GM23338 (cell line): ENCODE results near the gene ASB5. TPM values are rescaled to one million over a fixed set of nuclear protein-coding genes. Genes with fewer than 3 reads are reported as not detected.

Source experiments
- ATAC-seq: fragments of 200-7000 bp; cut with Tn5 transposase; 3 replicates; pipeline ENCODE4 v1.9.1; 2020
- DNase-seq: peaks from one replicate; pipeline ENCODE4 v3.0.0-alpha.2; 2015; ENCODE audit warnings: low spot score
- H2AFZ ChIP-seq: fragments of 200-600 bp; sonication (generic); 2 replicates; pipeline ENCODE4 v1.8.0; 2016; ENCODE audit warnings: antibody characterized with exemption, mild to moderate bottlenecking, moderate library complexity
- H3F3A ChIP-seq: fragments of 200-600 bp; sonication (generic); replicated peaks from 2 replicates; pipeline ENCODE4 v1.8.0; 2017; ENCODE audit warnings: antibody characterized with exemption, mixed run types, low read depth
- H3K27ac ChIP-seq: fragments of 200-600 bp; sonication (generic); 2 replicates; pipeline ENCODE4 v1.6.1; 2016; ENCODE audit warnings: low read depth
- H3K27me3 ChIP-seq: fragments of 200-600 bp; sonication (generic); 2 replicates; pipeline ENCODE4 v1.8.0; 2016; ENCODE audit warnings: mild to moderate bottlenecking, mixed run types, moderate library complexity; ENCODE audit not compliant: insufficient read depth
- H3K36me3 ChIP-seq: fragments of 200-600 bp; sonication (generic); 2 replicates; pipeline ENCODE4 v1.8.0; 2016; ENCODE audit warnings: mild to moderate bottlenecking; ENCODE audit not compliant: insufficient read depth
- H3K4me1 ChIP-seq: fragments of 200-600 bp; sonication (generic); 2 replicates; pipeline ENCODE4 v1.8.0; 2016; ENCODE audit warnings: mild to moderate bottlenecking, moderate library complexity; ENCODE audit not compliant: insufficient read depth
- H3K4me2 ChIP-seq: fragments of 200-600 bp; sonication (generic); 2 replicates; pipeline ENCODE4 v1.7.1; 2017; ENCODE audit warnings: mixed run types
- H3K4me3 ChIP-seq: fragments of 200-600 bp; sonication (generic); 2 replicates; pipeline ENCODE4 v1.6.1; 2016; ENCODE audit warnings: mixed run types
- H3K79me2 ChIP-seq: fragments of 200-600 bp; sonication (generic); replicated peaks from 2 replicates; pipeline ENCODE4 v1.8.0; 2017; ENCODE audit warnings: mild to moderate bottlenecking; ENCODE audit not compliant: insufficient read depth
- H3K9me2 ChIP-seq: fragments of 200-600 bp; sonication (generic); 2 replicates; pipeline ENCODE4 v1.8.0; 2017; ENCODE audit not compliant: insufficient read depth
- H4K20me1 ChIP-seq: fragments of 200-600 bp; sonication (generic); replicated peaks from 2 replicates; pipeline ENCODE4 v1.8.0; 2017; ENCODE audit warnings: mild to moderate bottlenecking; ENCODE audit not compliant: insufficient read depth
- H3K27ac Mint-ChIP-seq: 2 replicates; pipeline ENCODE4 v1.8.0; 2020; ENCODE audit warnings: inconsistent platforms, mild to moderate bottlenecking, moderate library complexity, mixed read lengths
- H3K27me3 Mint-ChIP-seq: 3 replicates; pipeline ENCODE4 v1.8.0; 2022; ENCODE audit warnings: low read depth, mild to moderate bottlenecking, moderate library complexity, mixed read lengths, inconsistent platforms; ENCODE audit not compliant: insufficient read depth, poor library complexity
- H3K36me3 Mint-ChIP-seq: 3 replicates; pipeline ENCODE4 v1.8.0; 2021; ENCODE audit warnings: low read depth, mild to moderate bottlenecking, inconsistent platforms, moderate library complexity, mixed read lengths
- H3K4me1 Mint-ChIP-seq: 3 replicates; pipeline ENCODE4 v1.8.0; 2020; ENCODE audit warnings: mild to moderate bottlenecking, inconsistent platforms, mixed read lengths
- H3K4me3 Mint-ChIP-seq: 3 replicates; pipeline ENCODE4 v1.8.0; 2021; ENCODE audit warnings: moderate library complexity, mild to moderate bottlenecking, inconsistent platforms, mixed read lengths
- H3K9me3 Mint-ChIP-seq: 3 replicates; pipeline ENCODE4 v1.8.0; 2020; ENCODE audit warnings: moderate library complexity, mild to moderate bottlenecking, inconsistent platforms, mixed read lengths
- CREB1 ChIP-seq: fragments of 250-450 bp; sonication (Bioruptor Pico); IDR thresholded peaks from 2 replicates; pipeline ENCODE4 v1.5.0; 2020; ENCODE audit warnings: low read depth, mild to moderate bottlenecking, moderate library complexity
- EZH2 ChIP-seq: fragments of 200-600 bp; sonication (generic); IDR thresholded peaks from one replicate; pipeline ENCODE4 v1.8.0; 2017; ENCODE audit warnings: antibody characterized with exemption, mild to moderate bottlenecking, low read depth; ENCODE audit not compliant: unreplicated experiment
- EZH2phosphoT487 ChIP-seq: fragments of 200-600 bp; sonication (generic); IDR thresholded peaks from one replicate; pipeline ENCODE4 v1.8.1; 2018; ENCODE audit warnings: antibody characterized with exemption; ENCODE audit not compliant: unreplicated experiment
- JUNB ChIP-seq: IDR thresholded peaks from one replicate; pipeline ENCODE4 v1.6.1; 2016; ENCODE audit warnings: antibody characterized with exemption; ENCODE audit not compliant: unreplicated experiment
- POLR2AphosphoS5 ChIP-seq: IDR thresholded peaks from 2 replicates; pipeline ENCODE4 v1.6.1; 2016; ENCODE audit warnings: antibody characterized with exemption, low read depth
- STAT1 ChIP-seq: IDR thresholded peaks from one replicate; pipeline ENCODE4 v1.6.1; 2016; ENCODE audit warnings: antibody characterized with exemption; ENCODE audit not compliant: unreplicated experiment
- ZNF331 ChIP-seq: fragments of 250-450 bp; sonication (Bioruptor Pico); IDR thresholded peaks from 2 replicates; pipeline ENCODE4 v1.5.0; 2020; ENCODE audit warnings: low read depth, mild to moderate bottlenecking, moderate library complexity
- polyA plus RNA-seq: library from polyadenylated mRNA; unstranded; fragments of >200 nt; fragmentation: Nextera tagmentation; extraction: Ambion mirVana; gene quantifications from 2 replicates; pipeline ENCODE4 v1.2.1, GENCODE V29; 2016
- total RNA-seq: library from RNA; depleted of rRNA; stranded (reverse); fragments of >200 nt; shearing (Covaris generic); gene quantifications from 2 replicates; pipeline ENCODE4 v1.2.3, GENCODE V29; 2014
- TF ChIP-seq, protein P1 (sequence below): fragments of 250-450 bp; sonication (Bioruptor Pico); IDR thresholded peaks from 2 replicates; pipeline ENCODE4 v1.5.0; 2020; ENCODE audit warnings: mild to moderate bottlenecking, moderate library complexity
- TF ChIP-seq, protein P2 (sequence below): IDR thresholded peaks from one replicate; pipeline ENCODE4 v1.6.1; 2018; ENCODE audit warnings: antibody characterized with exemption; ENCODE audit not compliant: unreplicated experiment
- TF ChIP-seq, protein P3 (sequence below), 2 experiments: fragments of 200-600 bp in 1 of 2; sonication (generic) in 1 of 2; conservative IDR thresholded peaks; 2 replicates each; pipeline versions ENCODE4 v1.5.1 to v1.6.1; 2016 to 2017; ENCODE audit warnings: antibody characterized with exemption in 2 of 2, low read depth in 2 of 2, mild to moderate bottlenecking in 2 of 2, moderate library complexity in 1 of 2

The ASB5 gene
- total and polyA plus RNA-seq, 2 experiments from 2014 or later, result not detected

DNA sequence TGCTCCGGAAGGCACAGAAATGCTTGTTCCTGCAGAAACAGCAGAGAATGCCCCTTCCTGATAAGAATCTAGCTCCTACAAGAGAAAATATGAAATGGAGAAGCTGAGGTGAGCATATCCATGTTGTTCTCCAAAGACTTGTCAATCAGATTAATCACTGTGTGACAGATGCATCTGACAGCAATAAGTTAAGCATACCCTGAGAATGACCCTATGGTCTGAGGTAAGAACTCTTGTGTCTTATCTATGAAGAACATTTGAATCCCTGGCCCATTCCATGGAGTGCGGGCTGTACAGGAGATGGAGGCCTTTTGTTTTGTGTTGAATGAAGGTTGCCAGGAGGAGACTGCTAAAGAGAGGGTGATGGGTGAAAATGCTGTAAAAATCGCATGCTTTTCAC is 21.5 kb upstream of the ASB5 start:
- Mint-ChIP-seq H3K9me3 (no peaks in the 10 kb centered on the region; the same call in 2 of the 3 replicates), H3K4me1 (peaks cover 6% of the 10 kb centered on the region; the same call in 2 of the 3 replicates), H3K27ac (no peak overlapping the region), H3K36me3 (no peaks in the 10 kb centered on the region), H3K27me3 (no peaks in the 10 kb centered on the region), H3K4me3 (no peak overlapping the region)
- H2AFZ ChIP-seq, result 0 out of 2 replicates have a peak overlapping the region, but pooled peaks have one; percentile 56
- no peaks in the 10 kb centered on the region for H3K79me2 ChIP-seq
- H3K27me3 ChIP-seq, result no peaks in the 10 kb centered on the region
- peaks cover 5% of the 10 kb centered on the region for H3K4me1 ChIP-seq
- no peak overlapping the region for H3K27ac ChIP-seq
- H4K20me1 ChIP-seq, result no peaks in the 10 kb centered on the region
- H3F3A ChIP-seq, result no peaks in the 10 kb centered on the region
- no peak overlapping the region for H3K4me2 ChIP-seq
- no peak overlapping the region for H3K4me3 ChIP-seq
- no peak for DNase-seq
- ATAC-seq, result no peak
- H3K9me2 ChIP-seq, result no peaks in the 10 kb centered on the region
- no peaks in the 10 kb centered on the region for H3K36me3 ChIP-seq
- no peak for TF ChIP-seq CREB1 (CRISPR knock-in tag)
- TF ChIP-seq STAT1, result no peak
- TF ChIP-seq, protein P1, sequence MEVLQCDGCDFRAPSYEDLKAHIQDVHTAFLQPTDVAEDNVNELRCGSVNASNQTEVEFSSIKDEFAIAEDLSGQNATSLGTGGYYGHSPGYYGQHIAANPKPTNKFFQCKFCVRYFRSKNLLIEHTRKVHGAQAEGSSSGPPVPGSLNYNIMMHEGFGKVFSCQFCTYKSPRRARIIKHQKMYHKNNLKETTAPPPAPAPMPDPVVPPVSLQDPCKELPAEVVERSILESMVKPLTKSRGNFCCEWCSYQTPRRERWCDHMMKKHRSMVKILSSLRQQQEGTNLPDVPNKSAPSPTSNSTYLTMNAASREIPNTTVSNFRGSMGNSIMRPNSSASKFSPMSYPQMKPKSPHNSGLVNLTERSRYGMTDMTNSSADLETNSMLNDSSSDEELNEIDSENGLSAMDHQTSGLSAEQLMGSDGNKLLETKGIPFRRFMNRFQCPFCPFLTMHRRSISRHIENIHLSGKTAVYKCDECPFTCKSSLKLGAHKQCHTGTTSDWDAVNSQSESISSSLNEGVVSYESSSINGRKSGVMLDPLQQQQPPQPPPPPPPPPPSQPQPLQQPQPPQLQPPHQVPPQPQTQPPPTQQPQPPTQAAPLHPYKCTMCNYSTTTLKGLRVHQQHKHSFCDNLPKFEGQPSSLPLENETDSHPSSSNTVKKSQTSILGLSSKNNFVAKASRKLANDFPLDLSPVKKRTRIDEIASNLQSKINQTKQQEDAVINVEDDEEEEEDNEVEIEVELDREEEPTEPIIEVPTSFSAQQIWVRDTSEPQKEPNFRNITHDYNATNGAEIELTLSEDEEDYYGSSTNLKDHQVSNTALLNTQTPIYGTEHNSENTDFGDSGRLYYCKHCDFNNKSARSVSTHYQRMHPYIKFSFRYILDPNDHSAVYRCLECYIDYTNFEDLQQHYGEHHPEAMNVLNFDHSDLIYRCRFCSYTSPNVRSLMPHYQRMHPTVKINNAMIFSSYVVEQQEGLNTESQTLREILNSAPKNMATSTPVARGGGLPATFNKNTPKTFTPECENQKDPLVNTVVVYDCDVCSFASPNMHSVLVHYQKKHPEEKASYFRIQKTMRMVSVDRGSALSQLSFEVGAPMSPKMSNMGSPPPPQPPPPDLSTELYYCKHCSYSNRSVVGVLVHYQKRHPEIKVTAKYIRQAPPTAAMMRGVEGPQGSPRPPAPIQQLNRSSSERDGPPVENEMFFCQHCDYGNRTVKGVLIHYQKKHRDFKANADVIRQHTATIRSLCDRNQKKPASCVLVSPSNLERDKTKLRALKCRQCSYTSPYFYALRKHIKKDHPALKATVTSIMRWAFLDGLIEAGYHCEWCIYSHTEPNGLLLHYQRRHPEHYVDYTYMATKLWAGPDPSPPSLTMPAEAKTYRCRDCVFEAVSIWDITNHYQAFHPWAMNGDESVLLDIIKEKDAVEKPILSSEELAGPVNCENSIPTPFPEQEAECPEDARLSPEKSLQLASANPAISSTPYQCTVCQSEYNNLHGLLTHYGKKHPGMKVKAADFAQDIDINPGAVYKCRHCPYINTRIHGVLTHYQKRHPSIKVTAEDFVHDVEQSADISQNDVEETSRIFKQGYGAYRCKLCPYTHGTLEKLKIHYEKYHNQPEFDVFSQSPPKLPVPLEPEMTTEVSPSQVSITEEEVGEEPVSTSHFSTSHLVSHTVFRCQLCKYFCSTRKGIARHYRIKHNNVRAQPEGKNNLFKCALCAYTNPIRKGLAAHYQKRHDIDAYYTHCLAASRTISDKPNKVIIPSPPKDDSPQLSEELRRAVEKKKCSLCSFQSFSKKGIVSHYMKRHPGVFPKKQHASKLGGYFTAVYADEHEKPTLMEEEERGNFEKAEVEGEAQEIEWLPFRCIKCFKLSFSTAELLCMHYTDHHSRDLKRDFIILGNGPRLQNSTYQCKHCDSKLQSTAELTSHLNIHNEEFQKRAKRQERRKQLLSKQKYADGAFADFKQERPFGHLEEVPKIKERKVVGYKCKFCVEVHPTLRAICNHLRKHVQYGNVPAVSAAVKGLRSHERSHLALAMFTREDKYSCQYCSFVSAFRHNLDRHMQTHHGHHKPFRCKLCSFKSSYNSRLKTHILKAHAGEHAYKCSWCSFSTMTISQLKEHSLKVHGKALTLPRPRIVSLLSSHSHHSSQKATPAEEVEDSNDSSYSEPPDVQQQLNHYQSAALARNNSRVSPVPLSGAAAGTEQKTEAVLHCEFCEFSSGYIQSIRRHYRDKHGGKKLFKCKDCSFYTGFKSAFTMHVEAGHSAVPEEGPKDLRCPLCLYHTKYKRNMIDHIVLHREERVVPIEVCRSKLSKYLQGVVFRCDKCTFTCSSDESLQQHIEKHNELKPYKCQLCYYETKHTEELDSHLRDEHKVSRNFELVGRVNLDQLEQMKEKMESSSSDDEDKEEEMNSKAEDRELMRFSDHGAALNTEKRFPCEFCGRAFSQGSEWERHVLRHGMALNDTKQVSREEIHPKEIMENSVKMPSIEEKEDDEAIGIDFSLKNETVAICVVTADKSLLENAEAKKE (CRISPR knock-in tag), result no peak
- no peak for TF ChIP-seq POLR2AphosphoS5

DNA sequence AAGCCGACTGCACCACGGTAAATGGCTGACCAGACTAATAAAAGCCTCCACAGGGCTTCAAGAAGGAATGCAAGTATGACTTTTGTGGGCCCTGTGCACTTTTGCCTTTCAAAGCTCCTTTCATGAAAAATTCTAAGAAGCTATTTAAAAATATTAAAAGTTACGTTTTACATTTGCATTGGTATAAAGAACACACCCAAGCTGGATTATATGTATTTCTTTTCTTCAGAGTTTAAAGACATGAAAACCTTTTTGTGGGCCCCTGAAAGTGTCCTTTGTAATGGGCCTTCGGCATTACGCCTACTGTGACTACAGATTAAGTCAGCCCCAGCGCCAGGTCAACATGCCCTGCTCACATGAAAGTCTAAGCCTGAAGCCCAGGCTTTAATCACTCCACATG is 20.5 kb upstream of the ASB5 start:
- DNase-seq (no peak), ATAC-seq (no peak)
- Histone ChIP-seq H3K4me1 (no peaks in the 10 kb centered on the region), H3K4me2 (no peak overlapping the region), H3K27me3 (no peaks in the 10 kb centered on the region), H2AFZ (no peak overlapping the region), H3K4me3 (no peak overlapping the region), H3K79me2 (no peaks in the 10 kb centered on the region), H3K27ac (no peak overlapping the region), H3K36me3 (no peaks in the 10 kb centered on the region), H3K9me2 (no peaks in the 10 kb centered on the region), H3F3A (no peaks in the 10 kb centered on the region), H4K20me1 (no peaks in the 10 kb centered on the region)
- no peak for TF ChIP-seq STAT1
- TF ChIP-seq JUNB, result no peak
- TF ChIP-seq ZNF331 (CRISPR knock-in tag), result no peak
- TF ChIP-seq, protein P2, sequence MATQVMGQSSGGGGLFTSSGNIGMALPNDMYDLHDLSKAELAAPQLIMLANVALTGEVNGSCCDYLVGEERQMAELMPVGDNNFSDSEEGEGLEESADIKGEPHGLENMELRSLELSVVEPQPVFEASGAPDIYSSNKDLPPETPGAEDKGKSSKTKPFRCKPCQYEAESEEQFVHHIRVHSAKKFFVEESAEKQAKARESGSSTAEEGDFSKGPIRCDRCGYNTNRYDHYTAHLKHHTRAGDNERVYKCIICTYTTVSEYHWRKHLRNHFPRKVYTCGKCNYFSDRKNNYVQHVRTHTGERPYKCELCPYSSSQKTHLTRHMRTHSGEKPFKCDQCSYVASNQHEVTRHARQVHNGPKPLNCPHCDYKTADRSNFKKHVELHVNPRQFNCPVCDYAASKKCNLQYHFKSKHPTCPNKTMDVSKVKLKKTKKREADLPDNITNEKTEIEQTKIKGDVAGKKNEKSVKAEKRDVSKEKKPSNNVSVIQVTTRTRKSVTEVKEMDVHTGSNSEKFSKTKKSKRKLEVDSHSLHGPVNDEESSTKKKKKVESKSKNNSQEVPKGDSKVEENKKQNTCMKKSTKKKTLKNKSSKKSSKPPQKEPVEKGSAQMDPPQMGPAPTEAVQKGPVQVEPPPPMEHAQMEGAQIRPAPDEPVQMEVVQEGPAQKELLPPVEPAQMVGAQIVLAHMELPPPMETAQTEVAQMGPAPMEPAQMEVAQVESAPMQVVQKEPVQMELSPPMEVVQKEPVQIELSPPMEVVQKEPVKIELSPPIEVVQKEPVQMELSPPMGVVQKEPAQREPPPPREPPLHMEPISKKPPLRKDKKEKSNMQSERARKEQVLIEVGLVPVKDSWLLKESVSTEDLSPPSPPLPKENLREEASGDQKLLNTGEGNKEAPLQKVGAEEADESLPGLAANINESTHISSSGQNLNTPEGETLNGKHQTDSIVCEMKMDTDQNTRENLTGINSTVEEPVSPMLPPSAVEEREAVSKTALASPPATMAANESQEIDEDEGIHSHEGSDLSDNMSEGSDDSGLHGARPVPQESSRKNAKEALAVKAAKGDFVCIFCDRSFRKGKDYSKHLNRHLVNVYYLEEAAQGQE, result no peak
- TF ChIP-seq, protein P3, sequence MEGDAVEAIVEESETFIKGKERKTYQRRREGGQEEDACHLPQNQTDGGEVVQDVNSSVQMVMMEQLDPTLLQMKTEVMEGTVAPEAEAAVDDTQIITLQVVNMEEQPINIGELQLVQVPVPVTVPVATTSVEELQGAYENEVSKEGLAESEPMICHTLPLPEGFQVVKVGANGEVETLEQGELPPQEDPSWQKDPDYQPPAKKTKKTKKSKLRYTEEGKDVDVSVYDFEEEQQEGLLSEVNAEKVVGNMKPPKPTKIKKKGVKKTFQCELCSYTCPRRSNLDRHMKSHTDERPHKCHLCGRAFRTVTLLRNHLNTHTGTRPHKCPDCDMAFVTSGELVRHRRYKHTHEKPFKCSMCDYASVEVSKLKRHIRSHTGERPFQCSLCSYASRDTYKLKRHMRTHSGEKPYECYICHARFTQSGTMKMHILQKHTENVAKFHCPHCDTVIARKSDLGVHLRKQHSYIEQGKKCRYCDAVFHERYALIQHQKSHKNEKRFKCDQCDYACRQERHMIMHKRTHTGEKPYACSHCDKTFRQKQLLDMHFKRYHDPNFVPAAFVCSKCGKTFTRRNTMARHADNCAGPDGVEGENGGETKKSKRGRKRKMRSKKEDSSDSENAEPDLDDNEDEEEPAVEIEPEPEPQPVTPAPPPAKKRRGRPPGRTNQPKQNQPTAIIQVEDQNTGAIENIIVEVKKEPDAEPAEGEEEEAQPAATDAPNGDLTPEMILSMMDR (conservative IDR thresholded peaks at IDR 0.05; ENCODE audit: low read depth in 2 of 2), result no peak
- TF ChIP-seq CREB1 (CRISPR knock-in tag), result no peak
- TF ChIP-seq POLR2AphosphoS5, result no peak
- no peak for TF ChIP-seq EZH2phosphoT487
- no peak for TF ChIP-seq EZH2
- Mint-ChIP-seq H3K27ac (no peak overlapping the region), H3K9me3 (no peaks in the 10 kb centered on the region; the same call in 2 of the 3 replicates), H3K27me3 (no peaks in the 10 kb centered on the region), H3K4me1 (peaks cover 6% of the 10 kb centered on the region; the same call in 2 of the 3 replicates), H3K4me3 (no peak overlapping the region), H3K36me3 (no peaks in the 10 kb centered on the region)
